CD4-positive, alpha-beta T cell treated with Interleukin-10 for 1 hour (primary cell): ENCODE data around the gene TMEM225B.
"Not testable (repeated sequence)": the region's sequence is repeated elsewhere in the genome, so short reads cannot be mapped to it uniquely, and the experiment has no call there.

ENCODE experiments used
- DNase-seq: peaks from one replicate; pipeline ENCODE4 v3.0.0-alpha.2; 2020

The TMEM225B gene, protein sequence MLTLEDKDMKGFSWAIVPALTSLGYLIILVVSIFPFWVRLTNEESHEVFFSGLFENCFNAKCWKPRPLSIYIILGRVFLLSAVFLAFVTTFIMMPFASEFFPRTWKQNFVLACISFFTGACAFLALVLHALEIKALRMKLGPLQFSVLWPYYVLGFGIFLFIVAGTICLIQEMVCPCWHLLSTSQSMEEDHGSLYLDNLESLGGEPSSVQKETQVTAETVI

DNA sequence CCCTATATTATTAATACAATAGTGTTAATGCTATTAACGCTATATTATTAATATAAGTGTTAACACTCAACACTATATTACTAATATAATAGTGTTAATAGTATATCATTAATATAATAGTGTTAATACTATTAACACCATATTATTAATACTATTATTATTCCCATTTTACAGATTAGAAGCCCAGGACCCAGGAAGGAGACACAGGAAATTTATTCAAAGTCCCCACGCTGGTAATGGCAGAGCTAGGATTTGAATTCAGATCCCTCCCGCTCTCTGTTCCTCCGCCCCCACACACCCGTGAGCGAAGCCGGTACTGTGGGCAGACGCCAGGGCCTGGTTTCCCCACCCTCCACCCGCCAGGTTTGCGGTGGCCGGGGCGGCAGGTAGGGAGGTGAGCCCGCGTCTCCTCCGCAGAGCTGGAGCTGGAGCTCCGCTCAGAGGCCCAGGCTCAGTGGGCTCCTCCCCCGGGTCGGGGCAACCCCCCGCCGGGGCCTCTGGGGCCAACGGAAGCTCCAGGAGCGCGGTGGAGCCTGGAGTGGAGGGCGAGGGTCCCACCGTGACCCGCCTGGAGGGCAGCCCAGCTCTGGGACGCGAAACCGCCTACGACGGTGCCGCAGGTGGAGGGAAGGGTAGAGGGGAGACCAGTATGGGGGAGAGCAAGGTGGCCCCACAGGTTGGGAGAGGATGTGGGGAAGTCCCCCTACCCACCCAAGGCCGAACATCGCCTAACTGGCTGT is at the start of gene TMEM225B:
TMEM225B (plus strand) TSS at position 506 of the 740 bp plus-strand sequence. CDS start 6,122 bp downstream, outside the sequence.
- no peak for DNase-seq

- not testable (repeated sequence) for DNase-seq
These were observed 48.5 kb upstream of the TMEM225B start for GRCh38 chr7:99549545-99549944.

DNA sequence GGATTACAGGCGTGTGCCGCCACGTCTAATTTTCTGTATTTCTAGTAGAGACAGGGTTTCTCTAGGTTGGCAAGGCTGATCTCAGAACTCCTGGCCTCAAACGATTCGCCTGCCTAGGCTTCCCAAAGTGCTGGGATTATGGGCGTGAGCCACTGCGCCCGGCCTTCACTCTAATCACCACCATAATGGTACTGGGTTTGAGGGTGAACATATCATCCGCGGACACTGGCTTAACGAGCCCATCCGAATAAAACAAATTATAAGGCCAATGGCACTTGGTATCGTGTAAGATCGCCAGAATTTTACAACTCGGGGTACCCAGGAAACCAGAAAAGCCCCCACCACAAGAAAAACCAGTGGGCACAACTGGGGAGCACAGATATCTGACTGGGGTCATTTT is 46.7 kb upstream of the TMEM225B start:
- DNase-seq: no peak

- peak; percentile 88 for DNase-seq
These were observed 46.2 kb upstream of the TMEM225B start, which contains the start of gene FAM200A for GRCh38 chr7:99551767-99552463. Gene FAM200A, minus strand, starts transcription at chr7:99552114. Its CDS starts 3,707 bp downstream, at chr7:99548407.

GRCh38 chr7:99553039-99553438 is 45.0 kb upstream of the TMEM225B start:
- no peak for DNase-seq

DNA sequence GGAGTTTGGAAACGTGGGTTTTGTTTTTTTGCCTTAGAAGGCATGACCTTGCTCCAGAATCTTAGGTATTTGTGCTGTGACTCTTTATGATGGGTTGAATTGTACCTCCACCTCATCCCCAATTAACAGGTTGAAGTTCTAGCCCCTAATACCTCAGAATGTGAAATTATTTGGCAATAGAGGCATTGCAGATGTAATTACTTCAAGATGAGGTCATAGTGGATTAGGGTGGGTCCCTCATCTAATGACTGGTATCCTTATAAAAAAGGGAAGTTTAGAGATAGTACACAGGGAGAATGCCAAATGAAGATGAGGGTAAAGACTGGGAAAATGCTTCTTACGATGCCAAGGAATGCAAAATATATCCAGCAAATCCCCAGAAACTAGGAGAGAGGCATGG is 43.1 kb upstream of the TMEM225B start:
- no peak for DNase-seq

DNA sequence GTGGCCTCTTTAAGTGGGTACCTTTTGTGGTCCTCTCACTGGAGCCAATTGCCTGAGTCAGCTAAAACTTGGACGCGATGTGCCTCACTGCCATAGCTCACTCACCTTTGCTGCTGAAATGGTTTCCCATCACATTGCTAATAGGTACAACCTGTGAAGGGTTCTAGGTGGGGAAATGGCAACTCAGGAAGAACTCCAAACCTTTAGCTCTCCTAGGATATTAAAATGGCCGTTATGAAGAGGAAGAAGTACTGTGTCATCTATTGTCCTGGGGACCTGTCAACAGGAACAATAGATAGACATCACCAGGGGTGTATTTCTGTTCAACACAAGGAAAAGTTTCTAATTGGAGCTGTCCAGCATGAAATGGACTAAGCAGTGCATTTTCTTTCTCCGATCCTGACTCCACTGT is 40.9 kb upstream of the TMEM225B start:
- no peak for DNase-seq

DNA sequence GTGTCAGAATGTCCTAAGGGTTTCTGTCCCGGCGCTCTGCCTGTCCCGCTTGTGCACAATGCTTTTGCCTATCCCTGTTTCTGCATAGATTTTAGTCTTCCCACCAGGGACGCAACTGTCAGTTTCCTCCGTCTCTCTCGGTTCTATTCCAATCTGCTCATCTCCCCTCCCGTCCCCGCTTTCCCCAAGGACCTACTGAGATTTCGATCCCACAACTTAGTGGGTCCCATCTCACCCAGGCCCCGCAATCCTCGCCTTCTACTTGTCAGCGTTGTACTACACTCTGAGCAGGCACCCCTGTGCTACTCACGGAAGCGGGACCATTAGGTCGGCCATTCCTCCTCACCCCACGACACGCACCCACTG is 40.1 kb upstream of the TMEM225B start:
- DNase-seq: no peak

DNA sequence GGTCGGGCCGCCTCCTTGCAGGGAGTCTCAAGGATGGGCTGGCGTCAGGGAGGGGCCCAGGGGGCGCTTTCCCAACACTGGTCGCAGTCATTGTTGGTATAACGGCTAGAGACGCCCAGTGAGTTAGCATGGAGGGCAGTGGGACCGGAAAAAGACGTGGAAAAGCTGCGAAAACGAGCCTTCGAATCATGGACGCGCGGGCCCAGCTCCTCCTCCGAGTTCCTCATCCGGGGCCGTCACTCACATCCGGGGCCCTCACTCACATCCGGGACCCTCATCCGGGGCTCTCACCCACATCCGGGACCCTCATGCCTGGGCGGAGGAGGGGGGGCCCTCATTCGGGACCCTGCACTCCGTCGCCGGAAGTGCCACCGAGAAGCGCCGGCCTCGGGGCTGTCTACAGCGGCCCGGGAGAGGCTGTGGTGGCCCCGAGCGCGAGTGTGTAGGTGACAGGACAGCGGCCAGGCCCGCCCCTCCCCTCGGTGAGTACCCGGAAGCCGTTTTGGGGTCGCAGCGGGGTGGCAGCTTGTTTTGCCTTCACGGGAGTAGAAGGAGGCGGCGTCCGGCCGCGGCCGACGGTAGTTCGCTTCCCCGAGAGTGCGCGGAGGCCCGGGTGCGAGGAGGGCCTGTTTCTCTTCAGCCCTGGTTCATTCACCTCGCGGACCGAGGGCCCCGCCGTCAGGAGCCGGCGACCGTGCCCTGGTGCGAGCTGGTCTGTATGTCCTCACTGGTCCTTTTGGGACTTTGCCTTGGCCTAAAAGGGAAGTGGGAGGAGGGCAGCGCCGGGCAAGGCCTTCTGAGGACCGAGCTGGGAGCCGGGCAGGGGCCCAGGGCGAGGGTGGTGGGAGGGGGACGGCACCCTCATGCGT is 39.5 kb upstream of the TMEM225B start, which contains the start of gene ZNF655:
ZNF655 (plus strand) TSS at position 337 of the 869 bp plus-strand sequence. CDS start 1,918 bp downstream, outside the sequence.
- peak; percentile 95 for DNase-seq

DNA sequence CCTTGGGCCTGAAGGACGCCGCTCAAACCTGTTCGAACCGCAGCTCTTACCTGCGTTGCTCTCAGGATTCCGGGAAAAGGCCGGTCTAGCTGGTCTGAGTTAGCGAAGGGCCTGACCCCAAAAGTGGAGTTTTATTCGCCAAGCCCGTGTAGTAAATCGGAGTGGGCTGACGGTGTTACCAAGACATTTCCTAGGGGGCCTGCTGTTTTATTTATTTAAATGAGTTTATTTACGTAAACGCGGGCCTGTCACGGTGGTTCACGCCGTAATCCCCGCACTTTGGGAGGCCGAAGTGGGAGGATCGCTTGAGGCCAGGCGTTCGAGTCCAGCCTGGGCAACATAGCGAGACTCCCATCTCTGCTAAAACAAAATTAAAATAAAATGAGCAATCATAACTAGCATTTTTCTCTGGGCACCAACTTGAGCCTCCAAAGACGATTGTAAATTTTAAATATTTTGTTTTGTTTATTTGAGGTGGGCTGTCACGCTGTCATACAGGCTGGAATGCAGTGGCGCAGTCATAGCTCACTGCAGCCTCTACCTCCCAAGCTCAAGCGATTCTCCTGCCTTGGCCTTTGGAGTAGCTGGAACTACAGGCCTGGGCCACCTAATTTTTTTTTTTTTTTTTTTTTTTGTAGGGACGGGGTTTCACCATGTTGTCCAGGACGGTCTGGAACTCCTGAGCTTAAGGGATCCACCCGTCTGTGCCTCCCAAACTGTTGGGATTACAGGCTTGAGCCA is 38.7 kb upstream of the TMEM225B start:
- DNase-seq: no peak

DNA sequence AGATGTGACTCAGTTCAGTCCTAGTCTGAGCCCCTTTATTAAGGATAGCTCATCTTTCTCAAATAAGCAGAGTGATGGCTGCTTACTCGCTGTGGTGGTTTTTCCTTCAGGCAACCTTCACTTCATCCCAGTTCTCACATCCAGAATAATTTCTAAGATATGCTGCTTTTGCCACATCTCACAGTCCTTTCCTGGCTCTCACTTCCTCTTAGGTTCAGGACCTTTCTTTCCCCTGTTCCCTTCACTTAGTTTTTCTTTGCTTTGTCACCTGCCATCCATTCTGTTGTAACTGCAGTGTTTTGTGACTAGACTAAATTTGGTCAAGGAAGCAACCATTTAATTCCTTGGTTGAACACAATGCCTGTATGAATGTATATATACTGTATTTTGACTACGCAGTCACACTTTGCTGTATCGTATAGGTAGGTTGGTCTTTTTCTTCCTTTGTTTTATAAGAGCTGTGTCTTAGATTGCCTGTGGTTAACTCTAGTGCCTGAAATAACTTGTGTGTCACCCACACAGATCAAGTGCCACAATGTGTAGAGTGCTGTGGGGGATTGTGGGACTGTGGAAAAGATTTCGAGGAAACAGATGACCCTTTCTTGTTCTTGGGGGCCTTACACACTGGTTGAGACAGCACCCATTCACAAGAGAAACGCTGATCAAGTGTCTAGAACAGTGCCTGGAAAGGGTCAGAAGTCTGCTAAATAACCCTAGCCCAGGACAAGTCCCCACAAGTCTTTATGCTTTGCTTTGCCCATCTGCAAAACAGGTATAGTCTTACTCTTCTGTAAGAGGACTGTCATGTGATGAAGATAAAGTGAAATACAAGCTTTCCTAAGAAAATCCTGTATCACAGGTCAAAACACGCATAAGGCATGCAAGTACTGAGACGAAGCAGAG is 37.0 kb upstream of the TMEM225B start:
- no peak for DNase-seq

GRCh38 chr7:99561737-99562051 is 36.4 kb upstream of the TMEM225B start:
- no peak for DNase-seq

- no peak for DNase-seq
These were observed 35.8 kb upstream of the TMEM225B start for GRCh38 chr7:99562114-99562784.

DNA sequence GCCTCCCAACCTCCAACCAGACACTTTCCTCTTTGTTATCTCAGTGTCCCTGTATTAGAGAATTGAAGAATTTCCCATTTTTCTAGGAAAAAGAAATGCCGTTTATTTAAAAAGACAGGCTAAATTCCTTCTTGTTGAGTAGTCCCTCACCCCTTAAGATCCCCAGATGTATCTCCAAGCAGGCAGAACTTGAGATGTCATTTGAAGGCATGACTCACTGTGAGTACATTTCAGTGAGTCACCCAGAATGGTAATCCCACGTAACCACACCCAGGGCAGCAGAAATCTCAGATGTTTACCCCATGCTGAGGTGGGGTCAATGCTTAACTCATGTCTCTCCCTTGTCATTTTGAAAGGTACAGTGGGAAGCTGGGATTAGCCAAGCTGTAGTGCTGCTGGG is 35.2 kb upstream of the TMEM225B start:
- DNase-seq: no peak

DNA sequence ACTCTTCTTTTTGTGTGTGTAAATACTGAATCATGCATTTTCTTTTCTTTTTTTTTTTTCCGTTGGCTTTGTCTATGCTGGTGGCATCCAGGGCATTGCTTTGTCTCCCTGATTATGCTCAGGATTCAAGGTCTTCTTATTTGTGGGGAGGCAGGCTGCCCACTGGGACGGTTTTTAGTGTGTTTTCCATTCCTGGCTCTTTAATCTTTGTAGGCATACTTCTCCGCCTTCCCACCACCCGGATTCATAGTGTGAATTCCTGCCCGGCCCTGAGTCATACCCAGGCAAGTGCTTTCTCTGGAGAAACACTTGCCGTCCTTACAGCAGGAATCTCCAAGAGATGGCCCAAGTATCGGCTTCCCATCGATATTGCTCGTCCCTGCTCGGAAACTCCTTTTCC is 34.4 kb upstream of the TMEM225B start:
- DNase-seq: no peak

GRCh38 chr7:99568770-99569169 is 29.3 kb upstream of the TMEM225B start:
- not testable (repeated sequence) for DNase-seq

GRCh38 chr7:99571768-99572167 is 26.3 kb upstream of the TMEM225B start:
- DNase-seq: no peak

DNA sequence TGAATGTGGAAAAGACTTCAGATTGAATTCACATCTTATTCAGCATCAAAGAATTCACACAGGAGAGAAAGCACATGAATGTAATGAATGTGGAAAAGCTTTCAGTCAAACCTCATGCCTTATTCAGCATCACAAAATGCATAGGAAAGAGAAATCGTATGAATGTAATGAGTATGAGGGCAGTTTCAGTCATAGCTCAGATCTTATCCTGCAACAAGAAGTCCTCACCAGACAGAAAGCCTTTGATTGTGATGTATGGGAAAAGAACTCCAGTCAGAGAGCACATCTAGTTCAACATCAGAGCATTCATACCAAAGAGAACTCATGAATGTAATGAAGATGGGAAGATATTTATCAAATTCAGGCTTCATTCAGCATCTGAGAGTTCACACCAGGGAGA is 24.8 kb upstream of the TMEM225B start:
- no peak for DNase-seq

- no peak for DNase-seq
These were observed 21.8 kb upstream of the TMEM225B start for GRCh38 chr7:99576251-99576650.

- DNase-seq: no peak
These were observed 18.6 kb upstream of the TMEM225B start for GRCh38 chr7:99579281-99579955.
